ENCODE data around the gene GPR31. TPM values are rescaled to one million over a fixed set of nuclear protein-coding genes. Genes with fewer than 3 reads are reported as not detected.

Gene GPR31
- polyA plus RNA-seq, 3 donors, result not detected

GRCh38 chr6:167122827-167123657 is 34.7 kb downstream of the GPR31 start, which contains the start of gene CCR6:
Gene CCR6 (plus strand): TSS chr6:167123096. CDS start chr6:167136135, 13,039 bp downstream.
- DNase-seq (ENCODE audit: extremely low read depth in 1 of 11, low read depth in 9 of 11, low spot score in 4 of 11), result no peak

GRCh38 chr6:167122041-167122826 is 35.5 kb downstream of the GPR31 start:
- DNase-seq (ENCODE audit: extremely low read depth in 1 of 11, low read depth in 9 of 11, low spot score in 4 of 11), result no peak

GRCh38 chr6:167121335-167121841 is 36.4 kb downstream of the GPR31 start:
- no peak for DNase-seq (ENCODE audit: extremely low read depth in 1 of 11, low read depth in 9 of 11, low spot score in 4 of 11)

- no peak for DNase-seq (ENCODE audit: extremely low read depth in 1 of 11, low read depth in 9 of 11, low spot score in 4 of 11)
These were observed 37.2 kb downstream of the GPR31 start for GRCh38 chr6:167120583-167120903.

- DNase-seq (ENCODE audit: extremely low read depth in 1 of 11, low read depth in 9 of 11, low spot score in 4 of 11), result no peak
These were observed 37.9 kb downstream of the GPR31 start for GRCh38 chr6:167119670-167120582.

- no peak for DNase-seq (ENCODE audit: extremely low read depth in 1 of 11, low read depth in 9 of 11, low spot score in 4 of 11)
These were observed 38.9 kb downstream of the GPR31 start for GRCh38 chr6:167118839-167119238.

GRCh38 chr6:167118006-167118405 is 39.8 kb downstream of the GPR31 start:
- no peak for DNase-seq (ENCODE audit: extremely low read depth in 1 of 11, low read depth in 9 of 11, low spot score in 4 of 11)

GRCh38 chr6:167116838-167117228 is 40.9 kb downstream of the GPR31 start:
- DNase-seq (ENCODE audit: extremely low read depth in 1 of 11, low read depth in 9 of 11, low spot score in 4 of 11), result no peak

- no peak for DNase-seq (ENCODE audit: extremely low read depth in 1 of 11, low read depth in 9 of 11, low spot score in 4 of 11)
These were observed 41.5 kb downstream of the GPR31 start for GRCh38 chr6:167116109-167116837.

- DNase-seq (ENCODE audit: extremely low read depth in 1 of 11, low read depth in 9 of 11, low spot score in 4 of 11), result no peak
These were observed 42.7 kb downstream of the GPR31 start for GRCh38 chr6:167115054-167115453.

GRCh38 chr6:167113935-167114910 is 43.6 kb downstream of the GPR31 start:
- DNase-seq (ENCODE audit: extremely low read depth in 1 of 11, low read depth in 9 of 11, low spot score in 4 of 11), result no peak

- no peak for DNase-seq (ENCODE audit: extremely low read depth in 1 of 11, low read depth in 9 of 11, low spot score in 4 of 11)
These were observed 44.6 kb downstream of the GPR31 start for GRCh38 chr6:167113047-167113754.

- no peak for DNase-seq (ENCODE audit: extremely low read depth in 1 of 11, low read depth in 9 of 11, low spot score in 4 of 11)
These were observed 45.4 kb downstream of the GPR31 start for GRCh38 chr6:167112421-167112820.

- DNase-seq (ENCODE audit: extremely low read depth in 1 of 11, low read depth in 9 of 11, low spot score in 4 of 11), result no peak
These were observed 46.2 kb downstream of the GPR31 start for GRCh38 chr6:167111597-167111996.

- DNase-seq (ENCODE audit: extremely low read depth in 1 of 11, low read depth in 9 of 11, low spot score in 4 of 11), result no peak
These were observed 48.1 kb downstream of the GPR31 start for GRCh38 chr6:167109651-167110050.

- DNase-seq (ENCODE audit: extremely low read depth in 1 of 11, low read depth in 9 of 11, low spot score in 4 of 11), result no peak
These were observed 49.5 kb downstream of the GPR31 start for GRCh38 chr6:167108278-167108677.

- DNase-seq (ENCODE audit: extremely low read depth in 1 of 11, low read depth in 9 of 11, low spot score in 4 of 11), result no peak
These were observed 50.0 kb downstream of the GPR31 start for GRCh38 chr6:167107787-167108186.
